Prostate gland (tissue), 2 donors: ENCODE data around the gene PGA4. TPM values are rescaled to one million over a fixed set of nuclear protein-coding genes. Genes with fewer than 3 reads are reported as not detected.

Experiments used
- DNase-seq: peaks from one replicate; pipeline ENCODE4 v3.0.0-alpha.2; 2019; ENCODE audit warnings: low spot score
- H3K27ac ChIP-seq, 2 donors: fragments of 200-600 bp; sonication (generic); 2 replicates each; pipeline ENCODE4 v1.5.1; 2017 to 2019
- H3K27me3 ChIP-seq: fragments of 200-600 bp; sonication (generic); replicated peaks from 2 replicates; pipeline ENCODE4 v1.5.1; 2019; ENCODE audit not compliant: insufficient read depth
- H3K36me3 ChIP-seq, 2 donors: fragments of 200-600 bp; sonication (generic); 1 replicate in 1 of 2; 2 replicates in 1 of 2; pipeline versions ENCODE4 v1.5.1 to v1.8.1; 2017 to 2019
- H3K4me1 ChIP-seq: fragments of 200-600 bp; sonication (generic); replicated peaks from 2 replicates; pipeline ENCODE4 v1.5.1; 2019
- H3K4me3 ChIP-seq, 2 donors: fragments of 200-600 bp; sonication (generic); 2 replicates each; pipeline ENCODE4 v1.5.1; 2017 to 2019
- H3K9me3 ChIP-seq: fragments of 200-600 bp; sonication (generic); 2 replicates; pipeline ENCODE4 v1.5.1; 2017
- POLR2A ChIP-seq: fragments of 450-650 bp; IDR thresholded peaks from one replicate; pipeline ENCODE4 v1.6.1; 2016; ENCODE audit warnings: antibody characterized with exemption, mild to moderate bottlenecking
- POLR2AphosphoS5 ChIP-seq: sonication (generic); formaldehyde crosslinking; IDR thresholded peaks from one replicate; pipeline ENCODE4 v1.6.1; 2017; ENCODE audit warnings: antibody characterized with exemption
- WGBS: methylation state at CpG from one replicate; pipeline ENCODE4 v1.1.5; 2018; 5-methylcytosine and 5-hydroxymethylcytosine counted together
- intact Hi-C: fragments of 100-400 bp; cut with DNase I; formaldehyde crosslinking; loops from one replicate; pipeline ENCODE4 v1.14.2; 2022
- total RNA-seq, 2 donors: library from RNA; depleted of rRNA; stranded (reverse); fragments of >200 nt; gene quantifications; one replicate each; pipeline ENCODE4 v1.1.0, GENCODE V29; 2016
- TF ChIP-seq, protein P1 (sequence below), 4 experiments: fragments of 200-600 bp in 2 of 4; fragments of 450-650 bp in 2 of 4; sonication (generic) in 2 of 4; IDR thresholded peaks; 1 replicate in 3 of 4; 2 replicates in 1 of 4; pipeline ENCODE4 v1.5.1; 2016 to 2019; ENCODE audit warnings: antibody characterized with exemption in 4 of 4, mild to moderate bottlenecking in 2 of 4, moderate library complexity in 2 of 4

PGA4 gene
- total RNA-seq, 2 donors from 2014 or later = not detected

DNA sequence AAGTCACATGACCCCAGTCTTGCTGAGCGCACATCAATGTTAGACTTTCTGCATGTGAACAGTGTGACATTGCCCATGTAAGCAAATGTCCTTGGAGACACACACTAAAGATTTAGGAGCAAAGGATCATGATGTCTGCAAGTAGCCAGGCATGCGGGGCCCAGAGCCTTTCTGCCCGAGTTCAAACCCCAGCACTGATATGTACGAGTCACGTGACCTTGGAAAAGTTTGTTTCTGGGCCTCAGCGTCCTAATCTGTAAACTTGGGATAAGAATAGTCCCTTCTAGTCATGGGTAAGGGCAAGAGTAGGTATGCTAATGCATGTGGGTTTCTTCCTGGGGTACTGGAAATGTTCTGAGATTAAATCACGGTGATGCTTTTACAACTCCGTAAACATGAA is 35.6 kb upstream of the PGA4 start:
- Histone ChIP-seq H3K4me1 (no peaks in the 10 kb centered on the region), H3K27ac (no peak overlapping the region), H3K9me3 (no peaks in the 10 kb centered on the region), H3K36me3 (no peaks in the 10 kb centered on the region), H3K4me3 (no peak overlapping the region), H3K27me3 (no peaks in the 10 kb centered on the region)
- WGBS = 87% methylated on average over 8 of the region's 8 CpGs
- DNase-seq = no peak
- intact Hi-C loops = loop anchor here (5.0 kb wide), 1 partner anchor 59 kb away; no protein-coding TSS in a partner anchor
- TF ChIP-seq, protein P1, sequence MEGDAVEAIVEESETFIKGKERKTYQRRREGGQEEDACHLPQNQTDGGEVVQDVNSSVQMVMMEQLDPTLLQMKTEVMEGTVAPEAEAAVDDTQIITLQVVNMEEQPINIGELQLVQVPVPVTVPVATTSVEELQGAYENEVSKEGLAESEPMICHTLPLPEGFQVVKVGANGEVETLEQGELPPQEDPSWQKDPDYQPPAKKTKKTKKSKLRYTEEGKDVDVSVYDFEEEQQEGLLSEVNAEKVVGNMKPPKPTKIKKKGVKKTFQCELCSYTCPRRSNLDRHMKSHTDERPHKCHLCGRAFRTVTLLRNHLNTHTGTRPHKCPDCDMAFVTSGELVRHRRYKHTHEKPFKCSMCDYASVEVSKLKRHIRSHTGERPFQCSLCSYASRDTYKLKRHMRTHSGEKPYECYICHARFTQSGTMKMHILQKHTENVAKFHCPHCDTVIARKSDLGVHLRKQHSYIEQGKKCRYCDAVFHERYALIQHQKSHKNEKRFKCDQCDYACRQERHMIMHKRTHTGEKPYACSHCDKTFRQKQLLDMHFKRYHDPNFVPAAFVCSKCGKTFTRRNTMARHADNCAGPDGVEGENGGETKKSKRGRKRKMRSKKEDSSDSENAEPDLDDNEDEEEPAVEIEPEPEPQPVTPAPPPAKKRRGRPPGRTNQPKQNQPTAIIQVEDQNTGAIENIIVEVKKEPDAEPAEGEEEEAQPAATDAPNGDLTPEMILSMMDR (IDR thresholded peaks at IDR 0.05) = no peak

DNA sequence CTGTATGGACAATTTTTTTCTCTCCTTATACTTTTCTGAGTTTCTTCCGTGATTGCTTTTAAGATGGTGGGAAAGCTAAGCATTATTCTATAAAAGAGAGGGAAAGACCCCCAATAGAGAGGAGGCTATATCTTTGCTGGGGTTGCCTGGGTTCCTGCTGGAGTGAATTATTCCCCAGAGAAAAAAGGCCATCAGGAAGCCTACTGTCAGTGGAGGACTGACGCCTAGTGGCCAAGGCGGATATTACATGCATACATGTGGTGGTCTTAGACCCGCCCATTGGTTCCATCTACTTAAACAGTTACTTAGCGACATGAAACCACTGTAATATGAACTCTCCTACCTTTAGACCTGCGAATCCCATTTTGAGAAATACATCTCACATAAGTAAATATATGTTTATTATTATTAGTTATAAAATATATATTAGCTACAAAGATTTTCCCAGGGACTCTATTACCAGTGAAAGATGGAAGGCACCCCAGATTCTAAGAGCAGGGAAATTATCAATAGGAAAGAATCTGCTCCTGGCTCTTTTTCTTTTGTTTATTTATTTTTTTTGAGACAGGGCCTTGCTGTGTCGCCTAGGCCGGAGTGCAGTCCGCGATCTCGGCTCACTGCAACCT is 34.5 kb upstream of the PGA4 start:
- Histone ChIP-seq H3K27me3 (no peaks in the 10 kb centered on the region), H3K27ac (no peak overlapping the region), H3K36me3 (no peaks in the 10 kb centered on the region), H3K4me3 (no peak overlapping the region), H3K9me3 (no peaks in the 10 kb centered on the region), H3K4me1 (no peaks in the 10 kb centered on the region)
- intact Hi-C loops = loop anchor here (5.0 kb wide), 1 partner anchor 60 kb away; no protein-coding TSS in a partner anchor
- 43% methylated on average over 11 of the region's 11 CpGs for WGBS
- peak; percentile 69 for DNase-seq
- TF ChIP-seq POLR2AphosphoS5 = peak; percentile 46
- TF ChIP-seq, protein P1 (IDR thresholded peaks at IDR 0.05) = peak; percentile 72 to 93 (median 88)
- no peak for TF ChIP-seq POLR2A

DNA sequence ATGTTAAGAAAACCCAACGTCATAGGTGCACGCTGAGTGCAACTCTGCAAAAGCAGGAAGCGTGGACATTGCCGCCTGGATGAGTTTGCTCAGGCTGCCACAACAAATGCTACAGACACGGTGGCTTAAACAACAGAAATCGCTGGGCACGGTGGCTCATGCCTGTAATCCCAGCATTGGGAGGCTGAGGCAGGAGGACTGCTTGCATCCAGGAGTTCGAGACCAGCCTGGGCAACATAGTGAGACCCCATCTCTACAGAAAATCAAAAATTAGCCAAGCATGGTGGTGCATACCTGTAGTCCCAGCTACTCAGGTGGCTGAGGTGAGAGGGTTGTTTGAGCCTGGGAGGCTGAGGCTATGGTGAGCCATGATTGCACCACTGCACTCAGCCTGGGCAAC is 32.2 kb upstream of the PGA4 start:
- no peaks in the 10 kb centered on the region for H3K36me3 ChIP-seq
- no peak overlapping the region for H3K27ac ChIP-seq
- intact Hi-C loops = loop anchor here (5.0 kb wide), 1 partner anchor 63 kb away; no protein-coding TSS in a partner anchor
- TF ChIP-seq POLR2AphosphoS5 (no peak), POLR2A (no peak)
- TF ChIP-seq, protein P1 (IDR thresholded peaks at IDR 0.05) = no peak
- 80% methylated on average over 8 of the region's 8 CpGs for WGBS
- H3K4me1 ChIP-seq = no peaks in the 10 kb centered on the region
- no peak overlapping the region for H3K4me3 ChIP-seq
- no peaks in the 10 kb centered on the region for H3K9me3 ChIP-seq
- no peak for DNase-seq
- no peaks in the 10 kb centered on the region for H3K27me3 ChIP-seq

DNA sequence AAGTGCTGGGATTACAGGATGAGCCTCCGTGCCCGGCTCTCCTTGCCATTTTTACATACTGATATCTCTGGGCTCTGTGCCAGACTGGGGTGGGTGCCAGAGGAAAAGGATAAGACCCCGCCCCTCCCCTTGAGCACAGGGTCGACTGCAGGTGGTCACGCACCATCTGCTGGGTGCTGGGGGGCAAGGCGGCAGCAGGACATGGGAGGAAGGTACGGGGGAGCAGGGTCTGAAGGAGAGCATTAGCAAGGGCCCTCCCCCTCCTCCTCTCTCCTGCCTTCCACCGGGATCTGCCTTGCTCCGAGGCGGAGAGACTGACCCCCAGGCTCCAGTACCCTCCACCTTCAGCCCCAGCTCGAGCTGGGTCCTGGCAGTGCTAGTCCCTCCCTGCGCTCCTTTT is 28.6 kb upstream of the PGA4 start:
- intact Hi-C loops = no loop called here
- 30% methylated on average over 12 of the region's 12 CpGs for WGBS
- Histone ChIP-seq H3K36me3 (no peaks in the 10 kb centered on the region), H3K27me3 (no peaks in the 10 kb centered on the region), H3K27ac (no peak overlapping the region), H3K9me3 (no peaks in the 10 kb centered on the region), H3K4me1 (no peaks in the 10 kb centered on the region), H3K4me3 (no peak overlapping the region)
- TF ChIP-seq, protein P1 (IDR thresholded peaks at IDR 0.05) = no peak
- TF ChIP-seq POLR2A = no peak
- TF ChIP-seq POLR2AphosphoS5 = no peak
- DNase-seq = no peak

DNA sequence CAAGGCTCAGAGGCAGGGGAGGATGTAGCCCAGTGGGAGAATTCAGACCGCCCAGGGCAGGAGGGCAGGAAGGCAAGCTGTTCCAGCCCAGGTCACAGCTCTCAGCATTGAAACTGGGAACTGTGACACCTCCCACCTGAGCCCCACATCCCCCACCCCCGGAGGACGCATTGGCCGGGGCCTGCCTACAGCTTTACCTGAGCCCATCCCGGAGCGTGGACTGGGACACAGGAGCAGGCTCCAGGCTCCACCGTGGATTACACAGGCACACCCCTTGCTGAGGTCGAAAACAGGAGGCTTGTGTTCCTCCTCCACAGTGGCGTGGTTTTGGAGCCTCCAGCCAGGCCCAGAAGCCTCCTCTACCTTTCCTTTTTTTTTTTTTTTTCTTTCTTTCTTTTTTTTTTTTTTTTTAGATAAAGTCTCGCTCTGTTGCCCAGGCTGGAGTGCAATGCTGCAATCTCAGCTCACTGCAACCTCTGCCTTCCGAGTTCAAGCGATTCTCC is 27.9 kb upstream of the PGA4 start:
- Histone ChIP-seq H3K27ac (no peak overlapping the region), H3K36me3 (no peaks in the 10 kb centered on the region), H3K27me3 (no peaks in the 10 kb centered on the region), H3K9me3 (no peaks in the 10 kb centered on the region), H3K4me1 (no peaks in the 10 kb centered on the region), H3K4me3 (no peak overlapping the region)
- DNase-seq = no peak
- intact Hi-C loops = no loop called here
- WGBS = 66% methylated on average over 12 of the region's 12 CpGs
- TF ChIP-seq, protein P1 (IDR thresholded peaks at IDR 0.05) = no peak
- TF ChIP-seq POLR2A (no peak), POLR2AphosphoS5 (no peak)
